AG08396 (cell line): ENCODE measurements around the gene TPGS1.

Experiments
- DNase-seq: peaks from one replicate; pipeline ENCODE4 v3.0.0; 2012; ENCODE audit warnings: low spot score, mixed read lengths

The TPGS1 gene

GRCh38 chr19:539429-540030 lies 32.2 kb downstream of the TPGS1 start:
- DNase-seq, result no peak

- no peak for DNase-seq
Measured at GRCh38 chr19:540867-541637, 33.8 kb downstream of the TPGS1 start.

GRCh38 chr19:541699-542098 lies 34.4 kb downstream of the TPGS1 start:
- no peak for DNase-seq

- DNase-seq, result peak; percentile 6
Measured at GRCh38 chr19:542173-542866, 35.0 kb downstream of the TPGS1 start.

GRCh38 chr19:543910-544608 lies 36.8 kb downstream of the TPGS1 start, which contains the start of gene GZMM:
Gene GZMM (plus strand): TSS chr19:544053. CDS start chr19:544072, 19 bp downstream.
- DNase-seq, result peak; percentile 10

GRCh38 chr19:547117-547516 lies 39.8 kb downstream of the TPGS1 start:
- no peak for DNase-seq

- peak; percentile 20 for DNase-seq
Measured at GRCh38 chr19:547836-548720, 40.8 kb downstream of the TPGS1 start.

GRCh38 chr19:548886-549830 lies 41.9 kb downstream of the TPGS1 start:
- DNase-seq, result peak; percentile 40

GRCh38 chr19:554817-555216 lies 47.5 kb downstream of the TPGS1 start:
- no peak for DNase-seq

GRCh38 chr19:555474-555808 lies 48.1 kb downstream of the TPGS1 start:
- no peak for DNase-seq

GRCh38 chr19:556611-557382 lies 49.5 kb downstream of the TPGS1 start:
- DNase-seq, result no peak

GRCh38 chr19:558770-559439 lies 51.6 kb downstream of the TPGS1 start:
- no peak for DNase-seq

- DNase-seq, result no peak
Measured at GRCh38 chr19:560121-560520, 52.8 kb downstream of the TPGS1 start.

- no peak for DNase-seq
Measured at GRCh38 chr19:566403-566802, 59.1 kb downstream of the TPGS1 start.

GRCh38 chr19:566844-567243 lies 59.5 kb downstream of the TPGS1 start:
- no peak for DNase-seq

GRCh38 chr19:567296-567900 lies 60.1 kb downstream of the TPGS1 start:
- no peak for DNase-seq
